CD4-positive, alpha-beta T cell treated with Interleukin-4 for 1 hour (primary cell): ENCODE results near the gene EYA2.

Experiments used
- DNase-seq, 2 donors: peaks; one replicate each; pipeline ENCODE4 v3.0.0-alpha.2; 2020 to 2022

EYA2 gene

DNA sequence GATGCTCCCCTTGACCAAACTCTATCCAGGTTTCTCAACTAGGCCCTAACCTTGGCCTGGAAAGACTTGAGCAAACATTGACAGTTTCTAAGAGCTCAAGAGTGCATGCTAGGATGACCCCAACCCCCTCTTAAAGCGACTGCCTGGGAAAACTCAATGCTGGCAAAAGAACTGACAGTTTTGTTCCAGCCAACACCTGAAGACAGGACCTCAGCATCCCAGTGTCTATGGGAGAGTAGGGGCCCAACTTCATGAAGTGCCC lies 341.9 kb downstream of the EYA2 start:
- DNase-seq, result no peak

GRCh38 chr20:47237715-47238114 lies 343.1 kb downstream of the EYA2 start:
- DNase-seq, result no peak
